ENCODE measurements around the gene CIROP. TPM values are rescaled to one million over a fixed set of nuclear protein-coding genes. Genes with fewer than 3 reads are reported as not detected.

Gene CIROP
- total RNA-seq, 1 donor from 2014 or later: not detected

DNA sequence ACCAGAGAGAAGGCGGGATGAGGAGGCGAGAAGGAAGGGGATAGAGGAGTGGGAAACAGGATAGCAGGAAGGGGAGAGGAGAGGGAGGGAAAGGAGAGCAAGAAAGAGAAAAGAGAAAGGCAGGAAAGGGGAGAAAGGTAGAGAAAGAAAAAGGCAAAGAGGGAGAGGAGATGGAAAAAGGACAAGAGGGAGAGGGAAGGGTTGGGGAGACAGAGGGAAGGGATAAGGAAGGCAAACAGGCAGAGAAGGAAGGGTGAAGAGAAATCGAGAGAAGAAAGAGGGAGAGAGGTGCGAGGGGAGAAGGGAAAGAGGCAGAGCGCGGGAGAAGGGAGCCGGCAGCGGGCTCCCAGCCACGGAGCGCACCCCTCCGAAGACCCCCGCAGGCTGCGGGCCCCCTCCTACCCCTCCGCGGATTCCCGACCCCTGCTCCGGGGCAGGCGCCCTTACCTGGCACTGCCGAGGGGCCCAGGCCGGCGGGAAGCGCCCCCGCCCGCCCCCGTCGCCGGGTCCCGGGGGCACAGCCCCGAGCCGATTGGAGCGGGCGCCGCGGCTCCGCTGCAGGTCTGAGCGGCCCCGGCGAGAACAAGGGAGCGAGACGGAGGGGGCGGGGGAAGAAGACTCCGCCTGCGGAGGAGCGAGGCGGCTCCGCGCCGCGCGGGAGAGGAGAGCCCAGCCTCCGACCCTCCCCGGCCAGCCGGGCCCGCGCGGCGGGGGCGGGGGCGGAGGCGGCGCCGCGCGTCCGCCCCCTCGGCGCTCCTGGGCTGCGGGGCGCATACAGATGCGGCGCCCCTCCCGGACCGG, 47.6 kb downstream of the CIROP start, which contains the start of gene CDH24:
Gene CDH24 (minus strand): TSS at position 565 of the 801 bp plus-strand sequence. CDS start 1,787 bp downstream, outside the sequence.
- Mint-ChIP-seq H3K9me3 (ENCODE audit: unreplicated experiment) (peaks cover 11% of the 10 kb centered on the region), H3K36me3 (ENCODE audit: unreplicated experiment) (no peaks in the 10 kb centered on the region), H3K27ac (ENCODE audit: unreplicated experiment) (peak within 1 kb of the TSS; percentile 88), H3K27me3 (ENCODE audit: unreplicated experiment) (peaks cover 18% of the 10 kb centered on the region), H3K4me3 (ENCODE audit: unreplicated experiment) (peak within 1 kb of the TSS; percentile 94), H3K4me1 (ENCODE audit: low read depth, unreplicated experiment) (peaks cover 38% of the 10 kb centered on the region)
- peak; percentile 86 for DNase-seq
- TF ChIP-seq, protein P1, sequence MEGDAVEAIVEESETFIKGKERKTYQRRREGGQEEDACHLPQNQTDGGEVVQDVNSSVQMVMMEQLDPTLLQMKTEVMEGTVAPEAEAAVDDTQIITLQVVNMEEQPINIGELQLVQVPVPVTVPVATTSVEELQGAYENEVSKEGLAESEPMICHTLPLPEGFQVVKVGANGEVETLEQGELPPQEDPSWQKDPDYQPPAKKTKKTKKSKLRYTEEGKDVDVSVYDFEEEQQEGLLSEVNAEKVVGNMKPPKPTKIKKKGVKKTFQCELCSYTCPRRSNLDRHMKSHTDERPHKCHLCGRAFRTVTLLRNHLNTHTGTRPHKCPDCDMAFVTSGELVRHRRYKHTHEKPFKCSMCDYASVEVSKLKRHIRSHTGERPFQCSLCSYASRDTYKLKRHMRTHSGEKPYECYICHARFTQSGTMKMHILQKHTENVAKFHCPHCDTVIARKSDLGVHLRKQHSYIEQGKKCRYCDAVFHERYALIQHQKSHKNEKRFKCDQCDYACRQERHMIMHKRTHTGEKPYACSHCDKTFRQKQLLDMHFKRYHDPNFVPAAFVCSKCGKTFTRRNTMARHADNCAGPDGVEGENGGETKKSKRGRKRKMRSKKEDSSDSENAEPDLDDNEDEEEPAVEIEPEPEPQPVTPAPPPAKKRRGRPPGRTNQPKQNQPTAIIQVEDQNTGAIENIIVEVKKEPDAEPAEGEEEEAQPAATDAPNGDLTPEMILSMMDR (IDR thresholded peaks at IDR 0.05; ENCODE audit: partially characterized antibody, unreplicated experiment): no peak

DNA sequence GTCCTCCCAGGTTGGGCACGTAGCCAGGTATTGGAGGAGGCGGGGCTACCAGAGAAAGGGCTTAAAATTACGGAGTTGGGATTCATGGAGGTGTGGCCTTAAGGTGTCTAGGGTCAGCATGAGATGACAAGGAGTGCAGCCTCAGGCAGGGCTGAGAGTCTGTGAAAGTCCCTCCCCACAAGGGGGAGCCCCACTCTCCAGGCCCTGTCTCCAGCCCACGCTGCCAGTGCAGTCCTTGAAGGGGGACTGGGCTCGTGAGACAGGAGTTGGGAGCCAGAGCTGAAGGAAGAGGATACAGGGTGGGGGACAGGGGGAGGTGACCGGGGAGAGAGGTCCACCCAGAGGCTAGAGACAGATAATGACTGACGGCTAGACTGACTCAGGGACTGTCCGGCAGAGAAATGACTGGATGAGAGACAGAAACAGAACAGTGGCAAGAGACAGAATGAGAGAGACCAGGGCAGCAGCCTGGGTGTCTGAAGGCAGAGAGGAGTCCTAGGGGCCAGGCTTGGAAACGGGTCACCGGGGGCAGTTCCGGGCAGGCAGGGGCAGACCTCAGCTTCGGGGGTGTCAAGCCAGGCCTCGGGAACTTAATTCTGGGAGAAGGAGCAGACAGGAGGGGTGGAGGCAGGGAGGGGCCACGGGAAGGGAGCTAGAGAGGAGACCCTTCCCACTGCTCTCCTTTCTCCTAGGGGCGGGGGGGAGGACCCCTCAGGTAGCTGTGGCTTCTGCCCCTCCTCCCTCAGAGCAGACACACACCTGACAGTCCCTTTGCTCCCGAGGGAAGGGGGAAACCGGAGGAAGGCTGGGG, 48.4 kb downstream of the CIROP start:
- TF ChIP-seq, protein P1 (IDR thresholded peaks at IDR 0.05; ENCODE audit: partially characterized antibody, unreplicated experiment): peak; percentile 68
- Mint-ChIP-seq H3K36me3 (ENCODE audit: unreplicated experiment) (no peaks in the 10 kb centered on the region), H3K4me1 (ENCODE audit: low read depth, unreplicated experiment) (peaks cover 41% of the 10 kb centered on the region), H3K9me3 (ENCODE audit: unreplicated experiment) (peaks cover 11% of the 10 kb centered on the region), H3K4me3 (ENCODE audit: unreplicated experiment) (peak overlapping the region; percentile 94), H3K27me3 (ENCODE audit: unreplicated experiment) (peaks cover 17% of the 10 kb centered on the region), H3K27ac (ENCODE audit: unreplicated experiment) (peak overlapping the region; percentile 88)
- DNase-seq: peak; percentile 85

DNA sequence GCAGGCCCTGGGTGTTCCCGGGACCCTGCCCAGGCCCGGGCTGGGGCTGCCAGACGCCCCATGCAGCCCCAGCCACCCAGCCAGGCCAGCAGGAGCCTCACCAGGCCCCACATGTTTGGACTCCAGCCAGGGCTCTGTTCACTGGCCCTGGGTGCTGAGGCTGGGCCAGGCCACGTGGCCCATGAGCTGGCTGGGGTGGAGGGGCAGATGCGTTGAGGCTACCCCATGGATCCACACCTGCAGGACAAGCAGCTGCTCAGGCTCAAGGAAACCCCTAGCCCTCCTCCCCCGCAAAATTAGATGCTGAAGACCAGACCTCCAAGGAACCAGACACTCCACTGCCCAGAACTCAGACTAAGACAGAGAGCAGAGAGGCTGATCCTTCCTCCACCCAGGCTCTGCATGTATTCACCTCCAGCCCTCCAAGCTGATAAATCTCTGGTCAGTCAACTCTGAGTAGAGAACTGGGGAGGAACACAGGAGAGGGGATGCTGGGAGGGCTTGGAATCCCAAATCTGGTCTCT, 49.1 kb downstream of the CIROP start:
- Mint-ChIP-seq H3K27ac (ENCODE audit: unreplicated experiment) (peak overlapping the region; percentile 88), H3K36me3 (ENCODE audit: unreplicated experiment) (no peaks in the 10 kb centered on the region), H3K4me1 (ENCODE audit: low read depth, unreplicated experiment) (peaks cover 42% of the 10 kb centered on the region), H3K27me3 (ENCODE audit: unreplicated experiment) (peaks cover 16% of the 10 kb centered on the region), H3K4me3 (ENCODE audit: unreplicated experiment) (peak overlapping the region; percentile 94), H3K9me3 (ENCODE audit: unreplicated experiment) (peaks cover 11% of the 10 kb centered on the region)
- TF ChIP-seq, protein P1 (IDR thresholded peaks at IDR 0.05; ENCODE audit: partially characterized antibody, unreplicated experiment): no peak
- DNase-seq: no peak

DNA sequence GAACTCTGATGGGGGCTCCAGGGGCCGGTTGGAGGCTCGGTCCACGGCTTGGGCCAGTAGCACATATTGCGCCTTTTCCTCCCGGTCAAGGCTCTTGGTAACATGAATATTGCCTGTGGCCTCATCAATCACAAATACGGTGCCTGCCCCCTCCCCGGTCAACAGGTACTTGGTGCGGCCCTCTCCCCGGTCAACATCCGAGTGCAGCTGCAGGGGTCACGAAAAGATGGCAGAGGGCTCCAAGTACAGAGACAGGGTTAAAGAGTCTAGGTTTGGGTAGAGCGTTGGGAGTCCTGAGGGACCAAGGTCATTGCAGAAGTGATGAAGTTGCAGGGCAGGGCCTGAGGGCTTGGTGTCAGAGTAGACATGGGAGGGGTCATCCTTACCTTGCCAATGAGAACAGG, 49.6 kb downstream of the CIROP start:
- DNase-seq: no peak
- peaks cover 16% of the 10 kb centered on the region for H3K27me3 Mint-ChIP-seq (ENCODE audit: unreplicated experiment)
- peak overlapping the region; percentile 71 for H3K4me3 Mint-ChIP-seq (ENCODE audit: unreplicated experiment)
- peaks cover 42% of the 10 kb centered on the region for H3K4me1 Mint-ChIP-seq (ENCODE audit: low read depth, unreplicated experiment)
- TF ChIP-seq, protein P1 (IDR thresholded peaks at IDR 0.05; ENCODE audit: partially characterized antibody, unreplicated experiment): no peak
- no peaks in the 10 kb centered on the region for H3K36me3 Mint-ChIP-seq (ENCODE audit: unreplicated experiment)
- peaks cover 11% of the 10 kb centered on the region for H3K9me3 Mint-ChIP-seq (ENCODE audit: unreplicated experiment)
- peak overlapping the region; percentile 72 for H3K27ac Mint-ChIP-seq (ENCODE audit: unreplicated experiment)

Data from glutamatergic neuron (in vitro differentiated cells).